HG03280 (cell line): Measurements from ENCODE around the gene OPA3.

Experiments
- ATAC-seq: cut with Tn5 transposase; IDR thresholded peaks from one replicate; pipeline ENCODE4 v1.9.1; 2021; ENCODE audit warnings: mild to moderate bottlenecking, moderate library complexity; ENCODE audit not compliant: unreplicated experiment

The OPA3 gene

GRCh38 chr19:45484273-45484945 is 100.2 kb downstream of the OPA3 start:
- no peak for ATAC-seq

- ATAC-seq, result no peak
Observed at GRCh38 chr19:45483033-45483432, 101.6 kb downstream of the OPA3 start.

- peak; percentile 60 for ATAC-seq
Observed at GRCh38 chr19:45478454-45479238, 106.0 kb downstream of the OPA3 start.

- ATAC-seq, result no peak
Observed at GRCh38 chr19:45477713-45478453, 106.7 kb downstream of the OPA3 start.
